ENCODE data around the gene MYO1D.
"Not testable (repeated sequence)": the region's sequence is repeated elsewhere in the genome, so short reads cannot be mapped to it uniquely, and the experiment has no call there.

MYO1D gene

DNA sequence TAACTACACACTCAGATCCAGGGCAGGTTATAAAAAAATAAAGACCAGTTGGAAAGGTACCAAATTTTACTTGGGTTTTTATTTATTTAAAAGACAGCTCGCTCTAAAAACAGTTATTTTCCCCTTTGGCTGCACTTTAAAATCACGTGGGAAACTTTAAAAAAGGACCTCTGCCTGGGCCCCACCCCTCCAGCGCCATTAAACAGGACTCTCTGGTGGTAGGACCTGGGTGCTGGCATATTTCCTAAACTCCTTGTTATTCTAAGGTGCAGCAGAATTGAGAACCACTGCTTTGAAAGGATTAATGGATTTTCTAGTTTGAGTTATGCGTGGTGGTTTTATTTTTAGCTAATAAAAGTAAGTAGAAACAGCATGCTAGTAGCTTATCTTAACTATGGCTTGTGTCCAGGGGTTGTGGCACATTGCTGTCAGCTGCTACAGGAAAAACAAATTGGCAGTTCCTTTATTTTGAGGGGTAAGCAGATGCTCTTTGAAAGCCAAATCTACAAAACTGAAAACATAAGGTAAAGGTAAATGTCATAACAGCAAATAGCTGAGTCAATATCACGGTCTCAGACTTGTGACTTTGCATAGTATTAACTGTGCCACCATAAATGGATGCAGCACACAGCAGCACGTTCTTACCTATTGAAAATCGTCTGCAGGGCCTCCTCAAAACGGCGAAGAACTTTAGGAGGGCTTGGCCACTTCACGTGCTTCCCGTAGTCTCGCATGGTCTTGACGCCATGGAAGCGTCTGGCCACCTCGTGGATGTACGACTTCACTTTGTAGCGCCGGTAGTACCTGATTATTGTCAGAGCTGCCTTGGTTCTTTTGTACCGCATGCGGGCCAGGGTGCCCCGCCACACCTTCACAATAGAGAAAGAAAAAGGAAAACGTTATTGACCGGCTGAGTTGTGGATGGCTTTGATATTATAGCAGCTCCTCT is 218.2 kb downstream of the MYO1D start:
- DNase-seq: no peak

- no peak for DNase-seq
These were observed 220.0 kb downstream of the MYO1D start for GRCh38 chr17:32656886-32657285.

DNA sequence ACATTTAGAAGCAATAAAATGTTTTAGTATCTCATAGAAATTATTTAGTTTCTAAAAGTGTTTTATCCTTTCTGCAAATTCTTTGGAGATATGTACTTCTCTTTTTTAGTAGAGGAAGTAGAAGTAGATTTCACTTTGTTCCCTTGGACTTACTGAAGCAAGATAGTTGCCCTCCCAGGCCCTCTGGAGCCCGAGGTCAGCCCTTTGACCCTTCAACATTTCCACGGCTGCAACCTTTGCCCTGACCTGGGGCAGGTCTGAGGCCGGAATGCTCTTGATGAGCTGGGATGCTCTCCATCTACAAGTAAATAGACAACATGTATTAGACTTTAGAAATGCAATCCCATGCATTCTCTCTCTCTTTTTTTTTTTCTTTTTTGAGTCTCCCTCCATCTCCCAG is 222.6 kb downstream of the MYO1D start:
- no peak for DNase-seq

DNA sequence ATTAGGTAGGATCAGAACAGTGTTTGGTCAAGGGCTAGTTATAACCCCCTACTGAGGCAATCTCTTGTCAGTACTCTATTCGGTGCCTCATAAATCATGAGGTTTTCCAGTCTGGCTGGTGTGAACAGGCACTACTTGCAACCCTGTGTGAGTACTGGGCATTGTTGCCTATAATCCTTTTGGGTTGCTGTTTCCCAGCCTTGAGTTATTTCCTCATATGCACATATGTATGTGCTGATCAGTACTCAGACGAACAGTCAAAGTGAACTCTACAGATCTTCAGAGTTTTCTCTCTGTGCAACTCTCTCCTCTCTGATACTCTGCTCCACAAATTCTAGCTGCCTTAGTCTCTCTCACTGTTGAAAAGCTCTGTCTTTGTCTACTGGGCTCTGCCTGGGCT is 225.8 kb downstream of the MYO1D start:
- DNase-seq: no peak

DNA sequence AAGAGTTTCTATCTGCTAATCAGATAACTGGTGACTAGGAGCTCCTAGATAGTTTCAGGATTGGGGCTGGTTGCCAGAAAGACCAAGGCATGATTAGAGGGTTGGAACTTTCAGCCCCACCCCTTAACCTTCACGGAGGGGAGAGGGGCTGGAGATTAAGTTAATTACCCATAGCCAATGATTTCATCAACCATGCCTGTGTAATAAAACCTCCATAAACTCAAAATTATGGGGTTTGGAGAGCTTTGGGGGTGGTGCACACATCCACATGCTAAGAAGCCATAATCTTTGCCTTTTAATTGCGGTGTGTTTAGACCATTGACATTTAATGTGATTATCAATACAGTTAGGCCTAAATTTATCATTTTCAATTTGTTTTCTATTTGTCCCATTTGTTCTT is 228.5 kb downstream of the MYO1D start:
- no peak for DNase-seq

- DNase-seq: no peak
These were observed 230.0 kb downstream of the MYO1D start for GRCh38 chr17:32646941-32647340.

DNA sequence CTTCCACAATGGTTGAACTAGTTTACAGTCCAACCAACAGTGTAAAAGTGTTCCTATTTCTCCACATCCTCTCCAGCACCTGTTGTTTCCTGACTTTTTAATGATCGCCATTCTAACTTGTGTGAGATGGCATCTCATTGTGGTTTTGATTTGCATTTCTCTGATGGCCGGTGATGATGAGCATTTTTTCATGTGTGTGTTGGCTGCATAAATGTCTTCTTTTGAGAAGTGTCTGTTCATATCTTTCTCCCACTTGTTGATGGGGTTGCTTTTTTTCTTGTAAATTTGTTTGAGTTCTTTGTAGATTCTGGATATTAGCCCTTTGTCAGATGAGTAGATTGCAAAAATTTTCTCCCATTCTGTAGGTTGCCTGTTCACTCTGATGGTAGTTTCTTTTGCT is 235.4 kb downstream of the MYO1D start:
- not testable (repeated sequence) for DNase-seq

- DNase-seq: no peak
These were observed 240.2 kb downstream of the MYO1D start for GRCh38 chr17:32636598-32637218.

DNA sequence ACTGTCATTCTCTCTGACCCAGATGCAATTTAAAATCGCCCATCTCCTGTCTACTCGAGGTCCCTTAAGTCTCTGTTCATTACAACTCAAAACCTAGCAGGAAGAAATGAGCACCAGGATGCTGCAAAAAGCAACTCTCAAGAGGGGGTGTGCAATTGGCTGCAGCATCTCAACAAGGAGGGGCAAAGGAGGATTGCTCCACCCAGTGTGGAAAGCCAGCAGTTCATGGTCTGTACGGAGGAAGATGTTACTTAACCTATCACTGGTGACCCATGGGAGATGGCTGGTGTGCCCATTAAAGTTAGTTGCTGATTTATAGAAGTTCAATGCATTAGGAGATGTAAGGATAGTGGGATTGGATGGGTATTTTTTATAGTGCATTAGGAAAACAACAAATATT is 242.8 kb downstream of the MYO1D start:
- no peak for DNase-seq

- DNase-seq: no peak
These were observed 245.4 kb downstream of the MYO1D start for GRCh38 chr17:32631341-32632096.

DNA sequence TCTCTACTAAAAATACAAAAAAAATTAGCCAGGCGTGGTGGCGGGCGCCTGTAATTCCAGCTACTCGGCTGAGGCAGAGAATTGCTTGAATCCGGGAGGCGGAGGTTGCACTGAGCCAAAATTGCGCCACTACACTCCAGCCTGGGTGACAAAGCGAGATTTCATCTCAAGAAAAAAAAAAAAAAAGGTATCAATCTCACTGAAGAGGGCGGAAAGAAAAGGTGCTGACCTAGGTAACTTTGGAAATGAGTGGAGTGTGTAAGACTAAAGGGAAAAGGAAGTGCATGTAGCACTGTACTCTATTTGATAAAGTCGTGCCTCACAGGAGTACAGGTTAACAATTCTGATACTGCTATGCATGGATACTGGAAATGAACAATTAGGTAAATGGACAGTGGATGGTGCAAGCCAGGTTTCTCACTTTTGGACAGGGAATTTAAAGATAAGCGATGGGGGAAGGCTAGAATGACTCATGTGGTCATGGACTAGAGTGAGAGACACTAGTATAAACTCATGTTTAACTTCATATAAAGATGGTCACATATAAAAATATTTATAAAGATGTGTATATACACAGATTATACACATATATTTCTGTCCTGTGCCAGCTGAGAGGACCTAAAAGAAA is 247.2 kb downstream of the MYO1D start:
- DNase-seq: no peak

DNA sequence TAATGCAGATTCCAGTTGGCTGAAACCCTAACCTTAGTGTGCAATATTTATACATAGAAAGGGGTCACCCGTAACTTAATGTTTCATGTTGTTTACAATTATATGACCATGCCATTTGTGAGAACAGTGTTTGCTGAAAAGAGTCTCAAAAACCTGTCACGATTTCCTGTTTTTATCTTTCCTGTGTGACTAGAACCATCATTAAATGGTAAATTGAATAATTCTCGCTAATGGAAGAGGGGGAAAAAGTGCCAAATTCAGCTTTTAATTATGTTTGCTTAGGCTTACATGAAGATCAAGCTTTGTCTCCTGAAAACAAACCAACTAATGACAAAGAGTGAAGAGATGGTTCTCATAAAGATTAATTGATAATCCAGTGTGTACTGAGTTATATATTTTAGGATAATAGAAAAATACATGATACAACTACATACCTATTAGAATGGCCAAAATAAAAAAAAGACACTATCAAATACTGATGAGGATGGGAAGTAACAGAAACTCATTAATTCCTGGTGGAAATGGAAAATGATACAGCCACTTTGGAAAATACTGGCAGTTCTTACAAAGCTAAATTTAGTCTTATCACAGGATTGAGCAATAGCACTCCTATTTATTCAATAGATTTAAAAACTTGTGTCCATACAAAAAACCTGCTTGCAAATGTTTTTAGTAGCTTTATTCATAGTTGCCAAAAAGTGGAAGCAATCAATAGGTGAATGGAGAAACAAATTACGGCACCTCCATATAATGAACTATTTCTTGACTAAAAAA is 248.5 kb downstream of the MYO1D start:
- no peak for DNase-seq

GRCh38 chr17:32627239-32627996 is 249.5 kb downstream of the MYO1D start:
- no peak for DNase-seq

DNA sequence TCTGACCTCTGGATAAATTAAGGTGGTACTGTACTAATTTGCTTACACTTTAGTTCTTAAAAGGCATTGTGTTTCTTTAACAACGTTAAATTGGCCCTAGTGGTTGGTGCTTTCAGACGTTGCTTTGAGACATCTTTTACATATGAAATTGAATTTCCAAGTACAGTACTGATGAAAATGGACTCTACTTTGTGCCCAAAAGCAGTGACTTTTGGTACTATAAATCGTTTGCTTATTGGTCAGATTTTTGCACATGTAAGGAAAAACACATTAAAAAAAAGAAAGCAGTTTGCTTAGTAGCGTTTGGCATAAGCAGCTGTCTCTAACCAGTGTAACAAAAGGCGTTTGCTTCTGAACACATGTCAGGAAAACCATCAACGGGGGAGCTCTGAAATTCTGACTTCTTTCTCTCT is 250.5 kb downstream of the MYO1D start:
- DNase-seq: no peak

- DNase-seq: no peak
These were observed 251.0 kb downstream of the MYO1D start for GRCh38 chr17:32625971-32626370.

GRCh38 chr17:32623196-32623595 is 253.7 kb downstream of the MYO1D start:
- no peak for DNase-seq

- no peak for DNase-seq
These were observed 254.4 kb downstream of the MYO1D start for GRCh38 chr17:32622540-32622939.

DNA sequence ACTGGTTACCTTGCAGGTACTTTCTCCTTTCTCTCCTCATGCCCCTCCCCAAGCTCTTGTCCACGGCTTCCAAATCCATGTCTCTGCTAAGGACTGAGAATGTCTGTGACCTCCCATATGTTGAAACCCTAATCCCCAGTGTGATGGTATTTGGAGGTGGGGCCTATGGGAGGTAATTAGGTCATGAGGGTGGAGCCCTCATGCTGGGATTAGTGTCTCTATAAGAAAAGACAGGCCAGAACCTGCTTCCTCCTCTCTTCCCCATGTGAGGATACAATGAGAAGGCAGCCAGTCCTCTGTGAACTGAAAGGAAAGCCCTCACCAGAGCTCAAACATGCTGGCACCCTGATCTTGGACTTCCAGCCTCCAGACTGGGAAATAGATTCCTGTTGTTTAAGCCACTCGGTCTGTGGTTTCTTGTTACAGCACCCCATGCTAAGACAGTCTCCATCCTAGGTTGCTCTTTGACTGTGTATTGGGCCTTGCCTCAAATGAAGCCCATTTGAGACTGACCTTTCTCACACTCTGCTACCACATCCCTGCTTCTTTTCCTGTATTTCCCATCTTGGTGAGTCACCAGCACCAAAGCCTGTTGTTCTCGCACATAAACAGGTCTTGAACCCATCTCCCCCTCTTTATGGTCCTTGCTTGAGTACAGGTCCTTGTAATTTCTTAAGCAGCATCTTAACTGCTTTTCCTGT is 255.2 kb downstream of the MYO1D start:
- DNase-seq: no peak

- DNase-seq: no peak
These were observed 261.6 kb downstream of the MYO1D start for GRCh38 chr17:32615326-32615725.

DNA sequence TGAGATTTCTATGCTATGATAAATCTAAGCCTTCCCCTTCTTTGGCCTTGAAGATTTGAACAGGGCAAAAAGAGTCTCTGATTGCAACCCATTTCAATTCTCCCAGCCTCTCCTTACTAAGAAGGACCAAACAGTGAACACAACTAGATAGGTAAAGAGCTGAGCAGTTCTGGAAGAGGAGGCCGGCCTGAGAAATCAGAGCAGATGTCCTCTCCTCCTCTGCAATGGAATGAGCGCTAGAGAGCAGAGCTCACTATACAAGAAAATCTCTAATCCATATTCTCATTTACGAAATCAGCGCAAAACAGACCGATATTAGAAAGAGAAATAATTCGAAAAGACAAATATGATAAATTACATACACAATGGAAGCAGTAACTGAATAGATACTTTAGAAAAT is 266.0 kb downstream of the MYO1D start:
- DNase-seq: no peak
